Coronary artery (tissue), 2 donors: ENCODE results near the gene CEP164.

Experiments
- DNase-seq: peaks from one replicate; pipeline ENCODE4 v3.0.0-alpha.2; 2017; ENCODE audit warnings: low spot score
- H3K27ac ChIP-seq, 2 donors: fragments of 200-600 bp; sonication (generic); one replicate each; pipeline ENCODE4 v1.5.1; 2016 to 2019
- H3K4me3 ChIP-seq: fragments of 200-600 bp; sonication (generic); 2 replicates; pipeline ENCODE4 v1.5.1; 2016; ENCODE audit warnings: mild to moderate bottlenecking, moderate library complexity
- CTCF ChIP-seq: fragments of 200-600 bp; sonication (generic); IDR thresholded peaks from one replicate; pipeline ENCODE4 v1.5.1; 2019; ENCODE audit warnings: antibody characterized with exemption

CEP164 gene

GRCh38 chr11:117426941-117427340, 99.3 kb downstream of the CEP164 start:
- TF ChIP-seq CTCF: no peak
- no peak for DNase-seq
- Histone ChIP-seq H3K27ac (no peak overlapping the region), H3K4me3 (no peak overlapping the region)

- Histone ChIP-seq H3K4me3 (no peak overlapping the region), H3K27ac (no peak overlapping the region)
- no peak for TF ChIP-seq CTCF
- DNase-seq: no peak
These were observed 99.8 kb downstream of the CEP164 start for GRCh38 chr11:117427356-117427874.

- Histone ChIP-seq H3K27ac (no peak overlapping the region), H3K4me3 (no peak overlapping the region)
- no peak for TF ChIP-seq CTCF
- DNase-seq: no peak
These were observed 100.7 kb downstream of the CEP164 start for GRCh38 chr11:117428186-117428855.

- H3K4me3 ChIP-seq: no peak overlapping the region
- H3K27ac ChIP-seq: no peak overlapping the region
- no peak for TF ChIP-seq CTCF
- DNase-seq: no peak
These were observed 101.2 kb downstream of the CEP164 start for GRCh38 chr11:117428856-117429229.

GRCh38 chr11:117430293-117430955, 102.8 kb downstream of the CEP164 start:
- TF ChIP-seq CTCF: no peak
- Histone ChIP-seq H3K27ac (no peak overlapping the region), H3K4me3 (no peak overlapping the region)
- no peak for DNase-seq

GRCh38 chr11:117431436-117431835, 103.8 kb downstream of the CEP164 start:
- Histone ChIP-seq H3K4me3 (no peak overlapping the region), H3K27ac (no peak overlapping the region)
- DNase-seq: no peak
- no peak for TF ChIP-seq CTCF

- DNase-seq: no peak
- Histone ChIP-seq H3K27ac (no peak overlapping the region), H3K4me3 (no peak overlapping the region)
- TF ChIP-seq CTCF: no peak
These were observed 106.1 kb downstream of the CEP164 start for GRCh38 chr11:117433717-117434116.
